ENCODE results near the gene DISC1.
A peak's percentile ranks its signal among the peaks of the same experiment; 100 is the strongest.
"Not testable (repeated sequence)": the region's sequence is repeated elsewhere in the genome, so short reads cannot be mapped to it uniquely, and the experiment has no call there.

DISC1 gene

GRCh38 chr1:231606712-231607111 lies 19.9 kb upstream of the DISC1 start:
- DNase-seq = no peak

- DNase-seq = peak in 1 of 3 donors; percentile 14
These were observed 16.2 kb upstream of the DISC1 start for GRCh38 chr1:231610388-231610787.

DNA sequence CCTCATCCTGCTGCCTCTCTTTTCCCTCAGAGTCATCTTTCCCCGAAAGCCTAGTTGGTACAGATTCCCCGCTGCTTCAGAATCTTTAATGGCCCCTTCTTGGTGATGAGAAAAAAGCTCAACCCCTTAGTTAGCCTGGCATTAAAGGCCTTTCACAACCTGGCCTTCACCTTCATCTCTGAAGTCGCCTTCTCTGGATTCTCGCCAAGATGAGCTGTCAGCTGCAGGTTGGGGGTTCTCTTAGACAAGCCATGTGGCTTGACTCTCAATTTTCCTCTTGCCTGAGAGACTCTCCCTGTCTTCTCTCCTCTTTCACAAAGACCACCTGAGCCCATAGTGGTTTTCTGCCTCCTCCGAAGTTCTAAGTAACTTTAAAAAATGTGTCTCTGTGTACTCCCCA lies 15.5 kb upstream of the DISC1 start:
- no peak for DNase-seq

- no peak for DNase-seq
These were observed 14.7 kb upstream of the DISC1 start for GRCh38 chr1:231611851-231612250.

DNA sequence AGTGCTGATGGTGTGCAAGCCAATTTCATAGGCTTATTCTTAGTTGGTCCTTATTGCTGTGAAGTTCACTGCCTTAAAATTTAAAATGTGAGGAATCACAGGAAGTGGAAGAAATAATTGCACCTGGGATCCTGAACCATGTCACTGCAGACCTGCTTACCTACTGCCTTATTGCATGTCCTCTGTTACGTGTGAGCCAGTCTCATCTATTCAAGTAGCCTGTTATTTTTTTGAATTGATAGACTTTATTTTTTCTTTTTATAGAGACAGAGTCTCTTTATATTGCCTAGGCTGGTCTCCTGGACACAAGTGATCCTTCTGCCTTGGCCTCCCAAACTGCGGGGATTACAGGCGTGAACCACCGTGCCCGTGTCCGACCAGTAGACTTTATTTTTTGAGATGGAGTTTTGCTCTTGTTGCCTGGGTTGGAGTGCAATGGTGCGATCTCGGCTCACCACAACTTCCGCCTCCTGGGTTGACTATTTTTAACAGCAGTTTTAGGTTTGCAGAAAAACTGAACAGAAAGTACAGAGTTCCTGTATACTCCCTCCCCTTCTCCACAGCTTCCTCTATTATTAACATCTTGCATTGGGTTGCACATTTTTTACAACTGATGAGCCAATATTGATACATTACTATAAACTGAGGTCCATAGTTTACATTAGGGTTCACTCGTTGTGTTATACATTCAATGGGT lies 14.0 kb upstream of the DISC1 start:
- peak; percentile 72 to 88 (median 82) for DNase-seq

DNA sequence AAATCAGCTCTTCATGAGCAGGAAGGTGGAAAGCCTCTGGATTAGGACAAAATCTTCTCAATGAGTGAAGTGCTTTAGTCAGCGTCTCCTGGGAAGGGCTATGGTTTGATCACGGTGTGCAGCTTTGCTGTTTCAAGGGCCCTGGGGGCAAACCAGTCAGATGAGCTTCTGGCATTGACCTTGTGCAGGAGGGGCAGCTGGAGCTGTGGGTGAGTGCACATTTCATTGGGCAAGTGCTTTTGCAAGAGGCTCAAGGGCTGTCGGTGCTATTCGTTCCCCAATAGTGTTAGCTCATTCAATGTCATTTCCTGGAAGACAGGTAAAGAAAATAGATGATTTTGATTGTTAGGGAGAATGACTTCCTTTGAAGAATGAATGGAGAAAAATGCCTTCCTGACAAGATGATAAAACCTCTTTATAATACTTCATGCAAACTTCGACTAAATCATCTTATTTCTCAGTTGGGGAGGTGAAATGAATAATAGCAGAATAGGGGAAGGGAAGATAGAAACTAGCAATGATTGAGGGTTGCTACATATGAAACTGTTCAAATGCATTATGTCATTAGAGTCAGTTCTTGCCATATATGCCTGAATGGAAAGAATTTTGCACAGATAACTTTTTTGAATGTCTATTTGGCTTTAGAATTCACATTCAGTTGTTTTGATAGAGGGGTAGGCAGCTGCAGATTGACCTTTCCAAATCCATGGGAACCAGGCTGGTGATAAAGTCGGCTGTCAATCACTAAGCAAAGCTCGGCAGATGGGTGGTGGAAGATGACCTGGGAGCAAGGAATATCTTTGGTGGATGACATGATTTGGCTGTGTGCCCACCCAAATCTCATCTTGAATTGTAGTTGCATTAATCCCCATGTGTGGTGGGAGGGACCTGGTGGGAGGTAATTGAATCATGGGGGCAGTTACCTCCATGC lies 12.9 kb upstream of the DISC1 start:
- DNase-seq = peak in 2 of 3 donors; percentile 7 to 55

- no peak for DNase-seq
These were observed 9.9 kb upstream of the DISC1 start for GRCh38 chr1:231616667-231617066.

DNA sequence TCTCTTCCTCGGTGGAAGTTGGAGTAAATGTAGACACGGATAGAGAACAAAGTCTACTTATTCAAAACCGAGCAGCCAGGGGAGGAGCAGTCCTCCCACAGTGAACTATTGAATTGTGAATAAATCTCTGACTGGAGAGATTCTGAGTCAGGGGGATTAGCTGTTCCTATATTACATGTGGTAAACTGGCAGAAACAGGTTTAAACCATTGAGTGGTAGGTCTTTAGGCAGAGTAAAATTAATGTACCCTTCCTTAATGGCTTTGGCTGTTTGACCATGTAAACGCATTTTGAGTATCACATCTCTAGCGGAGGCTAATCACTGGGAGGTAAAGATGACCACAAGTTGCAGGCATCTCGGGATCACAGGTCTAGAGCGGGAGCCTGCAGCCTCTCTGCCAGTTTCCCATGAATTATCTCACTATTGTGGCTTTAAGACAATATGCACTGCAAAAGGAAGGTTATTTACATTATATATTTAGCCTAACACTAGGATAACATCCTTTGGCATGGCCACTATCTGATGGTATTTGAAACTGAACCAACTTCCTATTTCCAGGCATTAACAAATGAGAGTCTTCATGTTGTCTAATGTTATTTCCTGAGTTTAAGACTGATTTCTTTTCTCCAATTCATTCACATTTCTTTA lies 7.9 kb upstream of the DISC1 start:
- DNase-seq = no peak

GRCh38 chr1:231619257-231619634 lies 7.3 kb upstream of the DISC1 start:
- no peak for DNase-seq

GRCh38 chr1:231625042-231625441 lies 1.5 kb upstream of the DISC1 start:
- not testable (repeated sequence) for DNase-seq

GRCh38 chr1:231625975-231626534 lies 535 bp upstream of the DISC1 start:
- DNase-seq = no peak

GRCh38 chr1:231626951-231627614 lies 493 bp downstream of the DISC1 start:
- DNase-seq = peak; percentile 84 to 88 (median 85)

GRCh38 chr1:231628207-231628876 lies 1.8 kb downstream of the DISC1 start:
- DNase-seq = no peak

- DNase-seq = peak; percentile 80 to 84 (median 81)
These were observed 2.5 kb downstream of the DISC1 start for GRCh38 chr1:231629132-231629531.

DNA sequence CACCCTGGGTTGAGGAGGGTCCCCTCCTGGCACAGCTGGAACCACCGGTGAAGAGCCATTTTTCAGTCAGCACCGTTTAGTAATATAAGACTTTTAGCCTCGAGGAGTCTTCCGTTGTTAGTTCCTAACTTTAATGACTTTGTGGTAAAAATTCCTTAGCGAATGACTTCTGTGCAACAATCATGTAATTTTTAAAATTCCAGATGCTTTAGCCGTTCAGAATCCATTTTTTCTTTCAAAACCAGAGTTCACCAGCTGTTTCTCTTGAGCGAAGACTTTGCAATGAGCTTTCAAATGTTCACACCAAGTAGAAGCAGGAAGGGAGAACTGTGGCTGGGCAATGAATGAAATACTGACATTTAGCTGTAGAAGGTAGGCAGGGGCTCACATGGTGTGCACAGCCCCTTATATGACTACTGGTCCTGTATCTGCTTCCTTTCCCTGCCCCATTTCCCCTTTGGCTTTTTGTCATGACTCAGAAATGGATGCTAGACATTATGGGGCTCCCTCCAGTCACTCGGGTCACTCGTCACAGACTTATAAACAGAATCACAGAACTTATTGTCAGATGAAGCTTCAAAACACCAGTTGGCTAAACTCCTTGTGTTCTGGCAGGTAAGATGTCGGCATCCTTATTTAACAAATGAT lies 4.1 kb downstream of the DISC1 start:
- DNase-seq = no peak

GRCh38 chr1:231631717-231632116 lies 5.1 kb downstream of the DISC1 start:
- no peak for DNase-seq

GRCh38 chr1:231632119-231632518 lies 5.5 kb downstream of the DISC1 start:
- no peak for DNase-seq

DNA sequence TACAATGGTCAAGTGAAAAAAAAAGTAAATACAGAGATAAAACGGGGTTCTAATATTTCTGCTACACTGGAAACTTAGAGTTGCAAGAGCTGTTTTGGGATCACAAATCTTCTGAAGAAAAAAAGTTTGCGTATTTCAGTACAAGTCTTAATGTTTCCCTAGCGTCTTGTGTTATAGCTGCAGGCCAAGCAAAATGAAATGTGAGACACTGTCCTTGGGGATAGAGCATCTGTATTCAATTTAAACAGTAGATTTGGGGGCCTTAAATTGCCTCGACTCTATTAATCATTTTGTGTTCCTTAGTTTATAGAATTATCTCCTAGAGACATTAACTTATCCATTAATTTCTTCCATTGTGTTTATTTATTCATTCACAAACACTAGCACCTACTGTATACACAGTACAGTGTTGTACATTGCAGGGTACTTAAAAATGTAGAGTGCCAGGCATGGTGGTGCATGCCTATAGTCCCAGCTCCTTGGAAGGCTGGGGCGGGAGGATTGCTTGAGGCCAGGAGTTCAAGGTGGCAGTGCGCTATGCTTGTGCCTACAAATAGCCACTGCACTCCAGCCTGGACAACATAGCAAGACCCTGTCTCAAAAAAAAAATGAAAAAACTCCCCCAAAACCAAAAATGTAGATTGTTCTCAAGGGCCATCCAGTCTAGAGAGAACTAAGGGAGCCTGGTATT lies 7.9 kb downstream of the DISC1 start:
- no peak for DNase-seq

- DNase-seq = no peak
These were observed 9.6 kb downstream of the DISC1 start for GRCh38 chr1:231636157-231636556.

- DNase-seq = not testable (repeated sequence)
These were observed 10.3 kb downstream of the DISC1 start for GRCh38 chr1:231636922-231637321.

DNA sequence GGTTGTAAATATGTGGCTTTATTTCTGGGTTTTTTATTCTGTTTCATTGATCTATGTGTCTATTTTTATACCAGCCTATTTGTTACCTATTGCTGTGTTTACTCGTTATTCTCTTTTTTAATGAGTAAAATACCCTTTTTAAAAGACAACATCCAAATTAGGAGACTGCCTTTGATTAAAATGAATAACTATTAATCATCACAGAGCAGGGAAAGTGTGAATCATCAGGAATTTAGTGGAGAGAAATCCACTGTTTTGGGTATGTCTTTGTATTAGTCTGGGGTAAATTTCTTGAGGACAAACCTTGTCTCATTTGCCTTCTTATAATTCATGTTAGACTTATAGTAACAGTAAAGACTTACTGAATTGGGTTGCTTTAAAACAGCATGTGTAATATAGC lies 12.1 kb downstream of the DISC1 start:
- DNase-seq = no peak
